AG09309 (cell line): ENCODE results near the gene COL28A1.
"Not testable (repeated sequence)": the region's sequence is repeated elsewhere in the genome, so short reads cannot be mapped to it uniquely, and the experiment has no call there.

Source experiments
- DNase-seq: peaks from one replicate; pipeline ENCODE4 v3.0.0-alpha.2; 2010; ENCODE audit warnings: low read depth
- H3K4me3 ChIP-seq: 2 replicates; pipeline ENCODE4 v1.5.1; 2011; ENCODE audit warnings: mild to moderate bottlenecking, low read depth, low read length, moderate library complexity; ENCODE audit not compliant: control insufficient read depth
- TF ChIP-seq, protein P1 (sequence below): IDR thresholded peaks from 2 replicates; pipeline ENCODE4 v1.5.1; 2011; ENCODE audit warnings: mild to moderate bottlenecking, low read depth, low read length, inconsistent platforms; ENCODE audit not compliant: insufficient read depth, control insufficient read depth; ENCODE audit errors: missing control alignments

COL28A1 gene

DNA sequence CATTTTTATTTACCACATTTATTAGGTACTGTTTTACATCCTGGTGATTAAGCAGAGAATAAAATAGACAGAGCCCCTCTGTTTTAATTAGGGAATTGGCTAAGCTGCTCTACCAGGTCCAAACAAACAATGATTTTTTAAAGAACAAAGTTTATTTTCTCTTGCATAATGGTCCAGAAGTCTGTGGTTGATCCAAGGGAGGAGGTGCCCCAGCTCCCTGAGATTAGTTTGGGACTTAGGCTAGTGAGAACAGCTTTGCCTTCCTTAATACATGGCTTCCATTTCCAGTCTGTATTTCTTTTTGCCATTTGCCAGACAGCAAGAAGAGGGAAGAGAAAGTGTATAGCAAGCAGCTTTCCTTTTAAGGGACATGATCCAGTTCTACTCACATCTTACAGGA lies 28.1 kb upstream of the COL28A1 start:
- H3K4me3 ChIP-seq, result no peak overlapping the region
- no peak for DNase-seq
- TF ChIP-seq, protein P1, sequence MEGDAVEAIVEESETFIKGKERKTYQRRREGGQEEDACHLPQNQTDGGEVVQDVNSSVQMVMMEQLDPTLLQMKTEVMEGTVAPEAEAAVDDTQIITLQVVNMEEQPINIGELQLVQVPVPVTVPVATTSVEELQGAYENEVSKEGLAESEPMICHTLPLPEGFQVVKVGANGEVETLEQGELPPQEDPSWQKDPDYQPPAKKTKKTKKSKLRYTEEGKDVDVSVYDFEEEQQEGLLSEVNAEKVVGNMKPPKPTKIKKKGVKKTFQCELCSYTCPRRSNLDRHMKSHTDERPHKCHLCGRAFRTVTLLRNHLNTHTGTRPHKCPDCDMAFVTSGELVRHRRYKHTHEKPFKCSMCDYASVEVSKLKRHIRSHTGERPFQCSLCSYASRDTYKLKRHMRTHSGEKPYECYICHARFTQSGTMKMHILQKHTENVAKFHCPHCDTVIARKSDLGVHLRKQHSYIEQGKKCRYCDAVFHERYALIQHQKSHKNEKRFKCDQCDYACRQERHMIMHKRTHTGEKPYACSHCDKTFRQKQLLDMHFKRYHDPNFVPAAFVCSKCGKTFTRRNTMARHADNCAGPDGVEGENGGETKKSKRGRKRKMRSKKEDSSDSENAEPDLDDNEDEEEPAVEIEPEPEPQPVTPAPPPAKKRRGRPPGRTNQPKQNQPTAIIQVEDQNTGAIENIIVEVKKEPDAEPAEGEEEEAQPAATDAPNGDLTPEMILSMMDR, result no peak

DNA sequence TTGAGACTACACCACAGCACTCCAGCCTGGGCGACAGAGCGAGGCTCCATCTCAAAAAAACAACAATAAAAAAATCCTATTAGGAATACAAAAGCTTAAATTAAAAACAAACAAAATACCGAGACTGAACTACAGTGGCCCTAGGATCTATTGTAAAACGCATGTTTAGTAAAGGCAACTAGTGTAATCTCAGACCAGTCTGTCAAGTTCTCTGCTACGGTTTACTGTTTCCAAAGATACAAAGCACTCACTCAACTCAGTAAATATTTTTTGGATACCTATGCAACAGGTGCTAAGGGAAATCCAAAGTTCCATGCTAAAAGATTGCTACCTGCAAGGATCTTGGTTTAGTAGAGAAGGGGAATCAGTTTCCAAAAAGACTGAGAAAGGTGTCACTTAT lies 27.6 kb upstream of the COL28A1 start:
- DNase-seq, result no peak
- TF ChIP-seq, protein P1, result no peak
- no peak overlapping the region for H3K4me3 ChIP-seq

DNA sequence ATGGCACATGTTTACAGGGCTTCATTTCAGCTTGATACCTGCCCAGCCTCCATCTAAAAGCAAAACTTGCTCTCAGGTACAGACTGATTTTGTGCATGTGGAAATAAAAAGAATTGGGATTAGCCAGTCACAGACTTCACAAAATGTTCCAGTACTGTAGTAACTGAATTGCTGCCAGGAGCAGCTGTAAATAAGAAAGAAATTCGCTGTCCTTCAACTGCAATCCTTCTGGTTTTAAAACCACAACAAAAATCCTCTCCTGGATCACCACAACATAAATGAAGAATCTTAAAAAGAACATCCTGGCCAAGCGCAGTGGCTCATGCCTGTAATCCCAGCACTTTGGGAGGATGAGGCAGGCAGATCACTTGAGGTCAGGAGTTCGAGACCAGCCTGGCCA lies 27.1 kb upstream of the COL28A1 start:
- TF ChIP-seq, protein P1, result no peak
- peak; percentile 72 for DNase-seq

DNA sequence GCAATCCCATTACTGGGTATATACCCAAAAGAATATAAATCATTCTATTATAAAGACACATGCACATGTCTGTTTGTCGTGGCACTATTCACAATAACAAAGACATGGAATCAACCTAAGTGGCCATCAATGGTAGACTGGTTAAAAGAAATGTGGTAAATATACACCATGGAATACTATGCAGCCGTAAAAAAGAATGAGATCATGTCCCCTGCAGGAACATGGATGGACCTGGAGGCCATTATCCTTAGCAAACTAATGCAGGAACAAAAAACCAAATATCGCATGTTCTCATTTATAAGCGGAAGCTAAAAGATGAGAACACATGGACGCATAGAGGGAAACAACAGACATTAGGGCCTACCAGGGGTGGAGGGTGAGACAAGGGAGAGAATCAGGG lies 25.9 kb upstream of the COL28A1 start:
- not testable (repeated sequence) for DNase-seq, H3K4me3 ChIP-seq

More for the DNA sequence above, 27.1 kb upstream of the COL28A1 start:
- H3K4me3 ChIP-seq, result no peak overlapping the region

DNA sequence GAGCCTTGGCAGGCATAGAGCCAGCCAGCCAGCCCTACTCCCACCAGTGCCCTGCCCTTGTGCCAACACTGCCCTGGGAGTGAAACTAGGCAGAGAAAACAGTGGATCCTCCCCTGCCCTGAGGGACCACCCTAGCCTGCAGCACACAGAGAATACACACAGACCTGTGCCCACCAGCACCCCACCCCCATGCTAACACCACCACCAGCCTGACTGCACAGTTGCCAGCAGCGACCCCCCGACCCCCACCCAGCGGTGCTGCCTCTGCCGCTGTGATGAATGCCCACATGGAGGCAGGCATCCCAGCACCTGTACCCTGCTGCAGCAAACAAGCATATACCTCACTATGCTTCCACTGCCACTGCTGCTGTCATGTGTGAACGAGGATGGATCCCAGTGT lies 21.6 kb upstream of the COL28A1 start:
- no peak overlapping the region for H3K4me3 ChIP-seq
- TF ChIP-seq, protein P1, result no peak
- DNase-seq, result no peak

DNA sequence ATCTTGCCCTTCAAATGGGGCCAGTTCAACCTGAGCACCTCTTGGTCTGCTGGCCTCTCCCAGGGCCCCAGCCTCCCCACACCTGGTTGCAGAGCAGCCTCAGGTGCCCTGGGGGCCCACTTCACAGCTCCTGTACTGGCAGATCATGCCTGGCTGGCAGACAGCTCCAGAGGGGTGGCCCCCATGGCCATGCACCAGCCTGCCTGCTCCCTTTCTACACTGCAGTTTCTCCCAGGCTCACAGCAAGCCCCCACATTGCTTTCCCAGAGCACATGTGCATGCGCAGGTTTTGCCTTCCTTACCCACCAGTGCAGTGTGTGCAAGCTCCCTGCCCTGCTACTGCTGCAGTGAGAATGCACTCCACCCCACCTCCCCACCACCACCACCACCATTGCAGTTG lies 21.2 kb upstream of the COL28A1 start:
- TF ChIP-seq, protein P1, result no peak
- no peak for DNase-seq
- H3K4me3 ChIP-seq, result no peak overlapping the region

DNA sequence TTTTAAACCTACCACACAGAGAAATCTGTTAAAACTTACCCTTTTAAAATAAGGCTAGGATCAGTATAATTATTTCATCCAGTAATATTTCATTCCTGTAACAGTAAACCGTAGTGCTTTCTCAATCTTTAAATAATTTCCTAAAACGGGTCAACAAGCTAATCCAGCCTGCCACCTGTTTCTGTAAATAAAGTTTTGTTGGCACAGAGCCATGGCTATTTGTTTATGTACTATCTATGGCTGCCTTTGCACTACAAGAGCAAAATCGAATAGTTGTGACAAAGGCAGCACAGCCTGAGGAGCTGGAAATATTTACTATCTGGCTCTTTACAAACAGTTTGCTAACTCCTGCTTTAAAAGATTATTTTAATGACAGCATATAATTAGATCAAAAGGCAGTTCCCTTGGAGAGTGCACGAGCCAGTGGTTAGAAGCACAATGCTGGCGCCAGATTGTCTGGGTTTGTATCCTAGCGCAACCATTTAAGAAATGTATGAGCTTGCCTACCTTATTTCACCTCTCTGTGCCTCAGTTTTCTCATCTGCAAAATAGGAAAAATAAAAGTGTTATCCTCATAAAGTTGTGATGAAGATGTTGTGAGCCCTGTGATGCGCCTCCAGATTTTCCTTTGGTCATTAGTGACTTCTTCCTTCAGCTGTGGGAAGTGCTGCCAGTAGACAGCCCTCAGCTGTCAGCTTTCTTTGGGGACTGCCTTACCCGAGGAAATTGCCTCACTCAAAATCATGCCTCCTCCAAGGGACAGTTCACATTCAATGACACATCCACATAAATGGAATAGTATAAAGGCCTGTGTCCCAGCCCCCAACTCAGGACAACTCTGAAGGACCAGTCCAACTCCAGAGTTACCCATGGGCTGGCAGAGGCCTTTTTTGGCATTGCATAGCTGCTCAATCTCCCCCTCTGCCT lies 19.2 kb upstream of the COL28A1 start:
- TF ChIP-seq, protein P1, result no peak
- no peak overlapping the region for H3K4me3 ChIP-seq
- DNase-seq, result no peak
